ENCODE data around the gene ADGRD1.
"Not testable (repeated sequence)": the region's sequence is repeated elsewhere in the genome, so short reads cannot be mapped to it uniquely, and the experiment has no call there.

Gene ADGRD1

GRCh38 chr12:131055596-131056233 lies 102.0 kb downstream of the ADGRD1 start:
- DNase-seq (ENCODE audit: low read depth in 2 of 2) = no peak

GRCh38 chr12:131056626-131057025 lies 102.9 kb downstream of the ADGRD1 start:
- DNase-seq (ENCODE audit: low read depth in 2 of 2) = no peak

DNA sequence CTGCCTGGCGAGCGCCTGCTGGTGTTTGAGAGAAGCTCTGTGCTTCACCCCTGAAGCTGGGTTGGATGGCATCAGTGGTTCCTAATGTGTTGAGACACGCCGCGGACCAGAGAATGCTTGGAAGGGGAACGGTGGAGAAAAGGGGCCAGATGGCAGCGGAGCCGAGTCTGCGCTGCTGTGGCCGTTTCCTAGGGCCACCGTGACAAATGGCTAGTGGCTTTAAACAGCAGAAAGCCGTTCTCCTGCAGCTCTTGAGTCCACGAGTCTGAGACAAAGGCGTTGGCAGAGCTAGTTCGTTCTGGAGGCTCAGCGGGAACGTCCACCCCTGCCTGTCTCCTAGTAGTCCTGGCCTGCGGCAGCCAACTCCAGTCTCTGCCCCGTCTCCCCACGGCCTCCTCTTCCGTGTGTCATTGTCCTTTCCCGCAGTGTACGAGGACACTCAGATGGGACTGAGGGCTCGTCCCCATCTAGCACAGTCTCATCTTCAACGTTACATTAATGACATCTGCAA lies 103.6 kb downstream of the ADGRD1 start:
- no peak for DNase-seq (ENCODE audit: low read depth in 2 of 2)

DNA sequence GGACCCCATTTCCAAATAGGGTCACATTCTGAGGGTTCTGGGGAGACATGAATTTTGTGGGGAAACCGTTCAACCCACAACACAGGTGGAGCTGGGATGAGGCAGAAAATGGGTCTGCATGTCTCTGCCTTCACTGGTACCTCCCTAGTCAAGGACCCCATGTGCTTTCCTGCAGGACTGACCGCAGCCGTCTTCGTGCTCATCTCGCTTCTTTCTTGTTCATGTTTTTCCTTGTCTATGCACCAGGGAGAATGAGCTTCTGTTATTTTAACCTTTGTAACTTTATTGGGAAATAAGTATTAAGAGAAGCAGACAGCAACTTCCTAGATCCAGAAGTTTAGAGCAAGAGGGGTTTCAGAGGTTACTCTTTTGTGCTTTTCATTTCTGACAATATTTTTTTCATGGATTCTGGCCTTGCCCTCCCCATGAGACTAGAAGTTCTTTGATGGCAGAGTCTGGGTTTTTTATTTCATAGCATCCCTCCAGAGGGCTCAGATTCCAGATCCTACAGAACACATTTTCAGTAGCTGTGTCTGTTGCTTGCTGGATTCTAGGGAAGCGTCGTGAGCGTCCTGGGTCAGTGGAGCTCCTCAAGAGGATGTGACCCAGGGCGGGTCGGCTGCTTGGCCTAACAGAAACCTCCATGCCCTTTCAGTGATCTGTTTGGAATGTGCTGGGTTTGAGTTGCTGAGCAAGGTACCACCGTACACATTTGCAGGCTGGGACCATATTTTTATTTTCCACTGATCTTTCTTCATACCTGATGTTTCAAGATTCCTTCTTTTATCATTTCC lies 104.2 kb downstream of the ADGRD1 start:
- no peak for DNase-seq (ENCODE audit: low read depth in 2 of 2)

- no peak for DNase-seq (ENCODE audit: low read depth in 2 of 2)
Observed at GRCh38 chr12:131058700-131059099, 105.0 kb downstream of the ADGRD1 start.

- no peak for DNase-seq (ENCODE audit: low read depth in 2 of 2)
Observed at GRCh38 chr12:131060011-131060703, 106.5 kb downstream of the ADGRD1 start.

GRCh38 chr12:131061041-131061806 lies 107.5 kb downstream of the ADGRD1 start:
- no peak for DNase-seq (ENCODE audit: low read depth in 2 of 2)

- DNase-seq (ENCODE audit: low read depth in 2 of 2) = no peak
Observed at GRCh38 chr12:131063413-131063812, 109.7 kb downstream of the ADGRD1 start.

- DNase-seq (ENCODE audit: low read depth in 2 of 2) = no peak
Observed at GRCh38 chr12:131063960-131064359, 110.3 kb downstream of the ADGRD1 start.

GRCh38 chr12:131065279-131065678 lies 111.6 kb downstream of the ADGRD1 start:
- DNase-seq (ENCODE audit: low read depth in 2 of 2) = no peak

DNA sequence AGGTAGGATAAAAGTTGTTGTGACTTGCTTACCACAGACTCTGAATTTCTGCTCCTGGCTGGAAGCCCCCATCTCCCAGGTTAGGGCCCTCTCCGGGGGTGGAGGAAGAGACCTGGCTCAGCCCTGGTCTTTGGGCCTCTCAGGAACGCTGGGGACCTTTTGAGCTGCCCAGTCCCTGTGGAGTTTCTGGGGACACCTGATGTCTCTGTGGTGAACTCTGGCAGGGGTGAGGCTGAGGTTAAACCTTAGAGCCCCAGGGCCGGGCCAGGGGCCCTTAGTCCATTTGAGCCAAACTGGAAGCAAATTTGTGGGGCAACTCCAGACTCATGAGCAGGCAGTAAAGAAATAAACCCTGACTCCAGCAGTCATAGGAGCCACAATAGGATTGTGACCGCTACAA lies 112.1 kb downstream of the ADGRD1 start:
- DNase-seq (ENCODE audit: low read depth in 2 of 2) = no peak

- no peak for DNase-seq (ENCODE audit: low read depth in 2 of 2)
Observed at GRCh38 chr12:131066207-131066885, 112.6 kb downstream of the ADGRD1 start.

DNA sequence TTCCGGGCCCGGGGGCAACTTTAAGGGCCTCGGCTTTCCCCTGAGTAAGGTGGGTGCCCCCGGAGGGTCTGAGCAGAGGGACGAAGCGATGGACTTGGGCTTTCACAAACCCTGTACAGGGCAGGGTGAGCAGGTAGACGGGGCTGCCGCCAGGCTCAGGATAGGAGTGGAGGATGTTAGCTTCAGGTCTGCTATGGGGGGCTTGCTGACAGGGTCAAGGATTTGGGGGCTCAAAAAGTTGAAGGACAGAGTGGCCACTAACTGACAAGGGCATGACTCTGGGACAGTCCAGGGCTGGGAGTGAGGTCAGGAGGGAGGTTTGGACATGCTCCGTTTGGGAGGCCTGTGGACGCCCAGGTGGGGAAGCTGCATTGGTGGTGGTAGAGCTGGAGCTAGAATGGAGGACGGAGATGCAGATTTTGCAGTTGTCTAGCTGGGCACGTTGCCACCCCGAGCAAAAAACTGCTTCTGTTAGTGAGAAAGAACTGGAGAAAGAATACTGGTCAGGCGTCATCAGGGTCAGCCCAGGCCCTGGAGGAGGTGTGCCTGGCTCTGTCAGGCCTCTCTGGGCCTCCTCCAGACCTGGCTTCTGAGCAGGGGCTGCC lies 113.3 kb downstream of the ADGRD1 start:
- DNase-seq (ENCODE audit: low read depth in 2 of 2) = no peak

- no peak for DNase-seq (ENCODE audit: low read depth in 2 of 2)
Observed at GRCh38 chr12:131067981-131068851, 114.5 kb downstream of the ADGRD1 start.

DNA sequence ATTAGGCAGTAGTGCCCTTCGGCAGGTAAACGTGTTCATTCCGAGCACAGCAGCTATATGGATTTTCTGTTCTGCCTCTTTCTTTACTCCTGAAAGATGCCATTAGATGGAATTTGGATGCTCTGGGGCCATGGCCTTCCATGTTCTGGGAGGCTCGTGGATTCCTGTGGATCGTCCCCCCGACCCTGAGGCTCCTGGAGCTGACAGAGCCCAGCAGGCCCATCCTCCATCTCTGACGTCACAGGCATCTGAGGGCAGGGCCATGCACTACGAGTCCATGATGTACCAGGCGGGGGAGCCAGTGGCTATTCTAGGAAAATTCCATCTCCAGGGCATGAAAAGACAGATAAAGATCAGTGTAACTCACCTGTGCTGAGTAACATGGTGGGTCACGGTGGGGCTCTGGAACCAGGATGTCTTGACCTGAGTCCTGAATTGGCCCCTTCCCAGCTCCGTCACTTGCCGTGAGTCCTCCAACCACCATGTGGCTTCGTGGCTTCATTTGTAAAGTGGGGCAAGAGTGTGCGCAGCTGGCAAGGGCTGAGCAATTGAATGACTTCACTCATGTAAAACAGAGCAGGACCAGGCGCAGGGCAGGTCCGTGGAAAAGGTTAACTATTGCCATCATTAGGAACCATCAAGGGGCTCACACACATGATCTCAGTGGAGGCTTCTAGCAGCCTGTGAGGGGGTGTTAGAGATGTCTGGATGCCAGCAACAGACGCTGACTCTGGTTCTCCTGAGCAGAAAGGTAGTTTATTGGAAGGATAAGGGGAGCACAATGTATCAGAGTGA lies 115.4 kb downstream of the ADGRD1 start:
- not testable (repeated sequence) for DNase-seq (ENCODE audit: low read depth in 2 of 2)

DNA sequence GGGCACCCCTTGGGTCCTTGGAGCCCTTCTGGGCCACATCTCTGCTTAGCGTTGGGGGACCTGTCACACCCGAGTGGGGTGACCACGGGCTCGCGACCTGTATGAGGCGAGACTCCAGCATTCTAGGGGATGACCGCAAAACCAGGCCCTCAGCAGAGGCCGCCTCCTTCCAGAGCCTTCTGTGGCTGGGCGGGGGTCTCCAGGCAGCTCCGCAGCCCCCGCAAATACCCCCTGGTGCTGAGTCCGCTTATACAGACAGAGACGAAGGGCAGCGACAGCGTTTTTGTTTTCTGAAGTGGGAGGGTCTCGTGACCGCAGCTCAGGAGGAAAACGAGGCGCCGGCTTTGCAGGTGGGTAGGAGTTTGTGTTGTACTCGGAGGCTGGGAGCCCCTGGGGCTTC lies 116.4 kb downstream of the ADGRD1 start:
- DNase-seq (ENCODE audit: low read depth in 2 of 2) = not testable (repeated sequence)

DNA sequence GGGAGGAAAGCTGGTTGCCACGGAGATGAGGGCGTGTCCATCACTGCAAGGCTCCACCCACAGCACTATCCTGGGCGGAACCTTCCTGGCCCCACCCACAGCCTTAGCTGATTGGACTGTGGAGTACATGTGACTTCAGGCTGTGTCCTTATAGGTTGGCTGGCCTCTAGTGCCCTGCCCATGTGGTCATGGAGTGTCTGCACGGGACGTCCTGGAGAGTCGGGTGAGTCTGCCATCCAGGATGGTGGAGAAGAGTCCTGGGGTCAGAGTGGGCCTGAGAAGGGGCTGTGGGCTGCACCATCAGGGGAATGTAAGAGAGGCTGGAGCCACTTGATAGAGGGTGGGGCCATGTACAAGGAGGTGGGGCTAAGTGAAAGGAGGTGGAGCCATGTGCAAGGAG lies 117.0 kb downstream of the ADGRD1 start:
- DNase-seq (ENCODE audit: low read depth in 2 of 2) = not testable (repeated sequence)

GRCh38 chr12:131071234-131071820 lies 117.6 kb downstream of the ADGRD1 start:
- not testable (repeated sequence) for DNase-seq (ENCODE audit: low read depth in 2 of 2)

DNA sequence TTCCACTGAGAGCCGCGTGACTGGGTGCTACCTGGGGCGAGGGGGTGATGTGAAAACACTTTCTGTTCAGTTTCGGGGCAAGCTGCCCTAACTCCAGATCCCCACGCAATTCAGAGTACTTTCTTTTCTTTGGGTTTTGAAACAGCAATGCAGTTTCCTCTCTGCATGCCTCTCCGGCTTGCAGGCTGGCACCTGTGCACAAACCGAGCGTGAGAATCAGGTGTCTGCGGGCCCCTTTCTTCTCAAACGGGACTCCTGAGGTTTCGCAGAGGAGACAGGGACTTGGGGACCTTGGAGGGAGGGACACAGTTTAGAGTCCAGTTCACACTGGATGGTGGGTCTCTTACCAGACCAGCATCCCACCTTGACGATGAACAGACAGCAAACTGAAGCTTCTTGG lies 118.2 kb downstream of the ADGRD1 start:
- DNase-seq (ENCODE audit: low read depth in 2 of 2) = not testable (repeated sequence)

All from activated CD8-positive, alpha-beta memory T cell treated with anti-CD3 and anti-CD28 coated beads for 4 hours (primary cell).